ENCODE results near the gene ADNP2. TPM values are rescaled to one million over a fixed set of nuclear protein-coding genes. Genes with fewer than 3 reads are reported as not detected.

Gene ADNP2
- total and polyA plus RNA-seq, 2 of the 4 experiments (the other 2 are of a cell fraction) = 5.6 to 18.3 TPM

GRCh38 chr18:80086281-80086680 lies 22.8 kb upstream of the ADNP2 start:
- H3K4me1 ChIP-seq (ENCODE audit: control insufficient read depth, insufficient read depth, low read length) = no peaks in the 10 kb centered on the region
- no peak overlapping the region for H2BK20ac ChIP-seq (ENCODE audit: low read depth, low read length)
- CTCF ChIA-PET = no interaction called here
- no peak overlapping the region for H3K27ac ChIP-seq (ENCODE audit: insufficient read depth, low read length)
- DNase-seq (peak; percentile 49), ATAC-seq (ENCODE audit: low read depth) (peak; percentile 75)
- peaks cover 5% of the 10 kb centered on the region for H3K27me3 ChIP-seq (ENCODE audit: control insufficient read depth, insufficient read depth, low read length)
- H3K9me3 ChIP-seq (ENCODE audit: control insufficient read depth, insufficient read depth, low read length) = peaks cover 4% of the 10 kb centered on the region
- H3K23ac ChIP-seq (ENCODE audit: low read depth, low read length) = no peak overlapping the region
- no peak overlapping the region for H3K56ac ChIP-seq (ENCODE audit: extremely low read depth, insufficient read depth, low read length)
- H3K14ac ChIP-seq (replicated peaks; ENCODE audit: low read depth, low read length) = no peak overlapping the region
- no peak overlapping the region for H3K4me2 ChIP-seq (ENCODE audit: low read depth, low read length)
- no peak overlapping the region for H3K4me3 ChIP-seq (ENCODE audit: insufficient read depth, low read depth, low read length)
- dilution Hi-C loops (cut with HindIII; ENCODE audit: low sequenced_read_pairs, unreplicated experiment) (no loop called here), in situ Hi-C loops (cut with MboI; ENCODE audit: low sequenced_read_pairs) (no loop called here), intact Hi-C loops (cut with micrococcal nuclease) (no loop called here)
- H4K91ac ChIP-seq (ENCODE audit: insufficient read depth, low read depth, low read length) = no peak overlapping the region
- H3K18ac ChIP-seq (ENCODE audit: low read depth, low read length) = no peak overlapping the region
- H2BK15ac ChIP-seq (ENCODE audit: low read depth, low read length) = no peak overlapping the region
- TF ChIP-seq NFE2L2 (IDR thresholded peaks at IDR 0.05; ENCODE audit: low read depth, low read length) (no peak), CEBPB (IDR thresholded peaks at IDR 0.05; ENCODE audit: low read depth, low read length) (no peak), CTCF (conservative IDR thresholded peaks at IDR 0.05; ENCODE audit: low read depth, low read length) (no peak)
- no peaks in the 10 kb centered on the region for H4K20me1 ChIP-seq (ENCODE audit: insufficient read depth, low read length)
- no peaks in the 10 kb centered on the region for H3K79me1 ChIP-seq (ENCODE audit: low read depth in 1 of 2, low read length in 2 of 2)
- WGBS, 2 experiments (ENCODE audit: extremely low coverage in 2 of 2, insufficient read length in 1 of 2) = no CpG with 5 or more reads among the region's 4 CpGs
- no peak overlapping the region for H3K9ac ChIP-seq (ENCODE audit: low read depth, low read length)
- no peak overlapping the region for H2AK9ac ChIP-seq (replicated peaks; ENCODE audit: low read depth, low read length, poor library complexity)
- H3K9me1 ChIP-seq (ENCODE audit: insufficient read depth, low read length) = no peaks in the 10 kb centered on the region
- H3K4ac ChIP-seq (ENCODE audit: low read depth, low read length) = no peak overlapping the region
- POLR2A ChIA-PET (ENCODE audit: unreplicated experiment) = no interaction called here
- no peak overlapping the region for H4K8ac ChIP-seq (ENCODE audit: low read depth in 2 of 2, low read length in 2 of 2)
- no peak overlapping the region for H2AK5ac ChIP-seq (ENCODE audit: low read depth, low read length)
- BruUV-seq (replicated peaks) = no TSS peak
- H3K36me3 ChIP-seq (ENCODE audit: control insufficient read depth, insufficient read depth, low read length) = no peaks in the 10 kb centered on the region
- no peak overlapping the region for H2BK5ac ChIP-seq (ENCODE audit: low read depth, low read length, poor library complexity, severe bottlenecking)
- no peak overlapping the region for H2AFZ ChIP-seq (replicated peaks; ENCODE audit: low read length, poor library complexity)
- no peak overlapping the region for H4K5ac ChIP-seq (ENCODE audit: low read depth, low read length)
- H2BK120ac ChIP-seq (ENCODE audit: low read depth, low read length) = no peak overlapping the region

All from IMR-90 (cell line).